H4 (cell line): Measurements from ENCODE around the gene TICRR. TPM values are rescaled to one million over a fixed set of nuclear protein-coding genes. Genes with fewer than 3 reads are reported as not detected.
"Not testable (repeated sequence)": the region's sequence is repeated elsewhere in the genome, so short reads cannot be mapped to it uniquely, and the experiment has no call there.

Experiments used
- DNase-seq: peaks from one replicate; pipeline ENCODE4 v3.0.0-alpha.2; 2015; ENCODE audit warnings: low spot score
- total RNA-seq: library from RNA; depleted of rRNA; stranded (reverse); fragments of >200 nt; shearing (Covaris generic); gene quantifications from 2 replicates; pipeline ENCODE4 v1.2.3, GENCODE V29; 2014

Gene TICRR
- total RNA-seq, 1 experiment from 2014 or later = 5.1 TPM

DNA sequence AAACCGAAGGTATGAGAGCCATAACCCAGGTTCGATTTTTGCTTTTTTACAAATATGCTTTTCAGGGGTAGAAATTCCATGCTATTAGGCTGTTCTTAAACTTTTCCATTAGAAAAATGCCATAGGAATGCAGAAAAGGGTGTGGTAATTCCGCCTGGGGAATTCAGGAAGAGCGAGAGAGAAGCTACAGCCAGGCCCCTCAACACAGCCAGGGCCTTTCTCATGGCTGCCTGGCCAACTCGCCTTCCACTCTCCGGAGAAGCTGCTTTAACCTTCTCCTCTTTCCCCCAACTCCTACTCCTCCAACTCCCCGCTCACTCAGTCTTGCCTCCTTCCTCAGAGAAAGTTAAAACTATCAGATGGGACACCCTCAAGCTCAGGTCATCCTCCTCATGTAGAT lies 9.1 kb upstream of the TICRR start:
- DNase-seq = no peak

GRCh38 chr15:89566621-89567294 lies 8.5 kb upstream of the TICRR start:
- no peak for DNase-seq

DNA sequence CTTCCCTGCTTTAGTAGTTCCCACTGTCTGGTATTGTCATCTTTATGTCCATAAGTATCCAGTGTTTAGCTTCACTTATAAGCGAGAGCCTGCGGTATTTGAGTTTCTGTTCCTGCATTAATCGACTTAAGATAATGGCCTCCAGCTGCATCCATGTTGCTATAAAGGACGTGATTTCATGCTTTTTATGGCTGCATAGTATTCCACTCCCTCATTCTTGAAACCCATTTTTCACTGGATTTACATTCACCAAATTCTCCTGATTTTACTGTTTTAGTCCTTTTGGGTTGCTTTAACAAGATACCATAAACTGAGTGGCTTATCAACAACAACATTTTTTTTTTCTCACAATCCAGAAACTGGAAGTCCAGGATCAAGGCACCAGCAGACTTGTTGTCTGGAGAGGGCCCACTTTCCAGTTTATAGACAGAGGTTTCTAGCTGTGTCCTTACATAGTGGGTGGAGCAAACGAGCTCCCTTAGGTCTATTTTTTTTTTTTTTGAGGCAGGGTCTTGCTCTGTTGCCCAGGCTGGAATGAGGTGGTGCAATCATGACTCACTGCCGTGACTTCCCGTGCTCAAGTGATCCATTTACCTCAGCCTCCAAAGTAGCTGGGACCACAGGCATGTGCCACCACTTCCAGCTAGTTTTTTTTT lies 6.1 kb upstream of the TICRR start:
- DNase-seq = no peak

- no peak for DNase-seq
Observed at GRCh38 chr15:89575656-89576416, 567 bp downstream of the TICRR start.

- DNase-seq = no peak
Observed at GRCh38 chr15:89576417-89576773, 1.1 kb downstream of the TICRR start.

DNA sequence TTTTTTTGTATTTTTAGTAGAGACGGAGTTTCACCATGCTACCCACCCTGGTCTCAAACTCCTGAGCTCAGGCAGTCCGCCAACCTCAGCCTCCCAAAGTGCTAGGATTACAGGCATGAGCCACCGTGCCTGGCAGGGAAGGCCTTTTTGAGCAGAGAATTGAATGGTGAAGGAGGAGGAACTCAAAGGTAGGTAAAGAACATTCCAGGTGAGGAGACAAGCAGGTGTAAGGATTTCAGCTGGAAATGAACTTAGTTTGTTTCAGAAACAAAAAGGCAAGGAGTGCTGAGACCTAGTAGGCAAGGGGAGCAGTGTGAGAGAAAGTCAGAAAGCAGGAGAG lies 2.5 kb downstream of the TICRR start:
- no peak for DNase-seq

DNA sequence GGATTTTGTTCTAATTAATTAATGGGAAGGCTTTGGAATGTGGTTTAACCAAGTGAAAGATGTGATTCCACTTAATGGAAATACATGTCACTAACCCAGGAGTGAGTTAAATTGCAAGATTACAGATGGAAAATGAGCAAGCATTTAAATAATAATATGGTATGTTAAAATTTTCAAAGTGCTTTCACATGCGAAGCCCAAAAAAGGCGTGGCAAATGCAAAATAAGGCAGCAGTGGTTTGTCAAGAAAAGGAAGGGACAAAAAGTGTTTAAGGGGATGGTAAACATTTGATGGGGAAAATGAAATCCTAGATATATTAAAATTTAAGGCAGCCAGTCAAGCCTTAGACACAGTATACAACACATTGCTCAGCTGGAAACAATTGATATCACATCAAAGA lies 2.9 kb downstream of the TICRR start:
- DNase-seq = no peak

DNA sequence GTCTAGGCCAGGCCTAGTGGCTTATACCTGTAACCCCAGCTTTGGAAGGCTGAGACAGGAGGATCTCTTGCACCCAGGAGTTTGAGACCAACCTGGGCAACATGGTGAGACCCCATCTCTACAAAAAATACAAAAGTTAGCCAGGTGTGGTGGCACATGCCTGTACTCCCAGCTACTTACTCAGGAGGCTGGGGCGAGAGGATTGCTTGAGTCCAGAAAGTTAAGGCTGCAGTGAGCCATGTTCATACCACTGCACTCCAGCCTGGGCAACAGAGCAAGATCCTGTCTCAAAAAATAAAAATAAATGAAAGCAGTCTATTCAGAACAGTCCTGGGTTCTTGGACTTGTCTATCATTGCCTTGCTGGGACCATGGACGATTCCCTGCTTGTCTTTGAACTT lies 5.5 kb downstream of the TICRR start:
- not testable (repeated sequence) for DNase-seq

- DNase-seq = no peak
Observed at GRCh38 chr15:89586651-89587050, 11.4 kb downstream of the TICRR start.

GRCh38 chr15:89587955-89588354 lies 12.7 kb downstream of the TICRR start:
- peak; percentile 14 for DNase-seq

- no peak for DNase-seq
Observed at GRCh38 chr15:89591834-89592233, 16.6 kb downstream of the TICRR start.

- DNase-seq = no peak
Observed at GRCh38 chr15:89593018-89593417, 17.7 kb downstream of the TICRR start.

DNA sequence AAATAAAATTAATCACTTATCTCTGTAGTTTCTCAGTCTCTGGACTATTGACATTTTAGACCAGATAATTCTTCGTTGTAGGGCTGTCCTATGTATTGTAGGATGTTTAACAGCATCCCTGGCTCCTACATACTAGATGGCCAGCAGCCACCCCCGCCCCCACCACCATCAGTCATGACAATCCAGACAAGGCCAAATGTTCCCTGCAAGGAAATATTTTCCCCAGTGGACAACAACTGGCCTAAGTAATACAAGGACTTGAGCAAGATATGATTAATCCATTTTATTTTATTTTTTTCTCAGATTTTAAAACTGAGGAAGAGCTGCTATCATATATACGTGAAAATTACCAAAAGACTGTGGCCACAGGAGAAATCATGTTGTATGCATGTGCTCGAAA lies 23.8 kb downstream of the TICRR start:
- no peak for DNase-seq

GRCh38 chr15:89611317-89611716 lies 36.0 kb downstream of the TICRR start:
- DNase-seq = no peak

GRCh38 chr15:89613031-89613430 lies 37.8 kb downstream of the TICRR start:
- DNase-seq = no peak

- no peak for DNase-seq
Observed at GRCh38 chr15:89614164-89614563, 38.9 kb downstream of the TICRR start.

- no peak for DNase-seq
Observed at GRCh38 chr15:89615135-89615534, 39.9 kb downstream of the TICRR start.

DNA sequence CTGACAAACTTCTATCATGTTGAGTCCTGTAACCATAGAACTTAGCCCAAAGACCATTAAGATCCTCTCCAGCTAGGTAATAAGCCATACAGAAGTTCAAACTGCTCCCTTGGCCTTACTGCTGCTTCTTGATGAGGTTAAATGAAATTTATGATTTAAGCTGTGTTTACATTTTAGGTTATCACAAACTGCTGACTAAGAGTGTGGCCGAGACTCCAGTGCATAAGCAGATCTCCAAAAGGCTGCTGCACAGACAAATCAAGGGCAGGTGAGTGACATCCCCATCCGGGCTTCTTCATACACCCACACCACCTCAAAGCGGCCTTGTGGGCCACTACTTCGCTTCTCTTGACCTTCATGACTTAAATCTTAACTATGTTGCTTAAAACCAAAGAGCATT lies 41.0 kb downstream of the TICRR start:
- no peak for DNase-seq

- no peak for DNase-seq
Observed at GRCh38 chr15:89621547-89621946, 46.3 kb downstream of the TICRR start.

DNA sequence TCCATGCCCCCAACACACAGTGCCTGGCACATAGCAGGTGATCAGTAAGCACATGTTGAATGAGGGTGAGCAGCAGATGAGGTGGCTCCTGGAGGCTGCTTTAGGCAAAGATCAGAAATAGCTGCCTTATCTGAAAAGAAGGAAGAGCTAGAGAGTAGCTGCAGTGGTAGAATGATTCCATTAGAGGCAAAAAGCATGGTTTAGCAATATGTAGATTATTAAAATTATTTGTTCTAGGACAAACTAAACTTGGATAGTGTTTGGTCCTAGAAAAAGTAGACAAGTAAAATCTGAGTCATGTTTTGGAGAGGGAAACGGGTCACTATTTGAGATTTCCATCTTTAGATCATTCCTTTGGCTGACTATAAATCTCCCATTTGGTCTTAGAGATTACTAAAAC lies 47.9 kb downstream of the TICRR start:
- DNase-seq = no peak

- DNase-seq = no peak
Observed at GRCh38 chr15:89625716-89626115, 50.4 kb downstream of the TICRR start.

GRCh38 chr15:89627256-89627970 lies 52.1 kb downstream of the TICRR start:
- no peak for DNase-seq

- no peak for DNase-seq
Observed at GRCh38 chr15:89628301-89628700, 53.0 kb downstream of the TICRR start.
